K562 (cell line): Measurements from ENCODE around the gene KIF3A. TPM values are rescaled to one million over a fixed set of nuclear protein-coding genes. Genes with fewer than 3 reads are reported as not detected.

Source experiments
- ATAC-seq: fragments of 200-7000 bp; cut with Tn5 transposase; 3 replicates; pipeline ENCODE4 v1.9.1; 2020; ENCODE audit warnings: moderate library complexity
- BruUV-seq: library from RNA; stranded (reverse); fragments of 400-500 nt; replicated peaks from 2 replicates; lab custom pipeline; 2021; lab: Mats Ljungman, UMichigan
- CTCF ChIA-PET: fragments of 300-600 bp; formaldehyde crosslinking; extraction: SDS; loops from one replicate; lab custom pipeline; 2021; ENCODE audit warnings: low intra/inter-chr PET ratio; lab: Yijun Ruan, JAX
- POLR2A ChIA-PET: fragments of 300-600, 350-650 bp; sonication (Branson Sonifier 250); formaldehyde crosslinking; extraction: SDS; loops from one replicate; lab custom pipeline; 2021; ENCODE audit warnings: antibody characterized with exemption, inconsistent platforms; lab: Yijun Ruan, JAX
- DNase-seq, 4 experiments: peaks; one replicate each; pipeline versions ENCODE4 v3.0.0 to v3.0.0-alpha.2; 2011 to 2018; ENCODE audit warnings: low spot score in 3 of 4, mixed read lengths in 3 of 4; ENCODE audit errors: extremely low read depth in 1 of 4
- FAIRE-seq: peaks from 2 replicates; lab custom pipeline; 2011; peaks lifted over from hg19 to GRCh38; lab: Jason Lieb, UNC
- H2AFZ ChIP-seq: 2 replicates; pipeline ENCODE4 v1.6.0; 2011; ENCODE audit warnings: low read depth, low read length, control low read depth, inconsistent platforms
- H3K27ac ChIP-seq: fragments of 200-600 bp; 3 replicates; pipeline ENCODE4 v1.8.0; 2011; ENCODE audit warnings: low read depth, mild to moderate bottlenecking, control low read depth, inconsistent platforms, low read length, moderate library complexity, mixed read lengths; ENCODE audit errors: extremely low read depth
- H3K27me3 ChIP-seq, 2 experiments: fragments of 300-600 bp in 1 of 2; 2 replicates in 1 of 2; 3 replicates in 1 of 2; pipeline versions ENCODE4 v1.6.0 to v1.8.0; 2011; ENCODE audit warnings: inconsistent platforms in 2 of 2, low read length in 2 of 2, mild to moderate bottlenecking in 1 of 2, mixed read lengths in 1 of 2, moderate library complexity in 1 of 2; ENCODE audit not compliant: control insufficient read depth in 2 of 2, insufficient read depth in 2 of 2
- H3K36me3 ChIP-seq: fragments of 300-600 bp; 3 replicates; pipeline ENCODE4 v1.8.0; 2011; ENCODE audit warnings: mild to moderate bottlenecking, low read length, inconsistent platforms; ENCODE audit not compliant: control insufficient read depth, insufficient read depth
- H3K4me1 ChIP-seq, 2 experiments: fragments of 200-600 bp in 1 of 2; replicated peaks in 1 of 2; 2 replicates in 1 of 2; 3 replicates in 1 of 2; pipeline versions ENCODE4 v1.5.1 to v1.8.0; 2011; ENCODE audit warnings: inconsistent platforms in 2 of 2, low read length in 2 of 2, mild to moderate bottlenecking in 1 of 2, mixed read lengths in 1 of 2, moderate library complexity in 1 of 2; ENCODE audit not compliant: control insufficient read depth in 2 of 2, insufficient read depth in 2 of 2
- H3K4me2 ChIP-seq: 2 replicates; pipeline ENCODE4 v1.6.1; 2011; ENCODE audit warnings: low read length, control low read depth, inconsistent platforms, mixed read lengths; ENCODE audit not compliant: insufficient read depth
- H3K4me3 ChIP-seq: fragments of 200-600 bp; sonication (generic), shearing (Covaris generic); 2 replicates; pipeline ENCODE4 v1.5.1; 2016; ENCODE audit warnings: control low read depth, inconsistent platforms
- H3K79me2 ChIP-seq: fragments of 200-600 bp; 3 replicates; pipeline ENCODE4 v1.8.0; 2011; ENCODE audit warnings: low read length, inconsistent platforms; ENCODE audit not compliant: control insufficient read depth, insufficient read depth
- H3K9ac ChIP-seq, 2 experiments: 2 replicates each; pipeline versions ENCODE4 v1.6.0 to v1.6.1; 2011; ENCODE audit warnings: low read depth in 2 of 2, low read length in 2 of 2, control low read depth in 1 of 2, inconsistent platforms in 1 of 2, mild to moderate bottlenecking in 1 of 2, mixed read lengths in 1 of 2; ENCODE audit not compliant: insufficient read depth in 1 of 2
- H3K9me1 ChIP-seq: one replicate; pipeline ENCODE4 v1.6.0; 2011; ENCODE audit warnings: inconsistent platforms, mild to moderate bottlenecking, low read length, moderate library complexity; ENCODE audit not compliant: control insufficient read depth, insufficient read depth
- H3K9me3 ChIP-seq: replicated peaks from 2 replicates; pipeline ENCODE4 v1.5.1; 2011; ENCODE audit warnings: low read depth, low read length, inconsistent platforms; ENCODE audit not compliant: control insufficient read depth, insufficient read depth
- H4K20me1 ChIP-seq: replicated peaks from 2 replicates; pipeline ENCODE4 v1.6.1; 2011; ENCODE audit warnings: low read length, inconsistent platforms, mixed read lengths; ENCODE audit not compliant: control insufficient read depth, insufficient read depth
- JUNB ChIP-seq: fragments of 450-650 bp; formaldehyde crosslinking; conservative IDR thresholded peaks from 2 replicates; pipeline ENCODE4 v1.4.0; 2020; ENCODE audit warnings: mild to moderate bottlenecking
- LARP7 ChIP-seq: fragments of 450-650 bp; IDR thresholded peaks from 2 replicates; pipeline ENCODE4 v1.6.1; 2016
- MECOM ChIP-seq: fragments of 250-450 bp; sonication (Bioruptor Pico); IDR thresholded peaks from 2 replicates; pipeline ENCODE4 v1.8.0; 2022; ENCODE audit warnings: inconsistent platforms
- SP2 ChIP-seq: IDR thresholded peaks from 2 replicates; pipeline ENCODE4 v1.6.1; 2011; ENCODE audit warnings: mild to moderate bottlenecking, low read depth, low read length, moderate library complexity; ENCODE audit not compliant: poor library complexity, severe bottlenecking; ENCODE audit errors: extremely low read depth
- TOE1 ChIP-seq, 2 experiments: fragments of 450-650 bp in 1 of 2; sonication (generic) in 1 of 2; formaldehyde crosslinking in 1 of 2; IDR thresholded peaks; 2 replicates each; pipeline versions ENCODE4 v1.7.1 to v1.8.0; 2016 to 2022; ENCODE audit warnings: borderline replicate concordance in 2 of 2, mild to moderate bottlenecking in 2 of 2, antibody characterized with exemption in 1 of 2, inconsistent platforms in 1 of 2, low read depth in 1 of 2, missing genetic modification reagents in 1 of 2, moderate library complexity in 1 of 2
- ZNF24 ChIP-seq: fragments of 450-650 bp; IDR thresholded peaks from 2 replicates; pipeline ENCODE4 v1.6.1; 2016
- ZNF639 ChIP-seq, 2 experiments: fragments of 200-800 bp in 1 of 2; sonication (Bioruptor generic) in 1 of 2; sonication (generic) in 1 of 2; formaldehyde crosslinking in 1 of 2; IDR thresholded peaks in 1 of 2; conservative IDR thresholded peaks in 1 of 2; 2 replicates each; pipeline versions ENCODE4 v1.5.0 to v1.6.1; 2016 to 2020; ENCODE audit warnings: missing compliant biosample characterization in 1 of 2, missing genetic modification characterization in 1 of 2, missing genetic modification reagents in 1 of 2
- ZNF766 ChIP-seq: fragments of 200-800 bp; sonication (Bioruptor generic); conservative IDR thresholded peaks from 2 replicates; pipeline ENCODE4 v1.6.1; 2016; ENCODE audit warnings: missing genetic modification characterization, missing compliant biosample characterization
- WGBS: fragments of 100-300 bp; shearing (Covaris generic); methylation state at CpG from one replicate; pipeline ENCODE4 v1.1.6; 2016; ENCODE audit warnings: low coverage, mixed read lengths; ENCODE audit not compliant: insufficient coverage; ENCODE audit errors: missing lambda C conversion rate; 5-methylcytosine and 5-hydroxymethylcytosine counted together
- in situ Hi-C: fragments of 300-500 bp; cut with MboI; formaldehyde crosslinking; loops from 4 replicates; pipeline ENCODE4 v1.15.0; 2018; ENCODE audit warnings: inconsistent platforms, mixed read lengths
- intact Hi-C: fragments of 100-400 bp; cut with micrococcal nuclease; formaldehyde crosslinking; loops from 2 replicates; pipeline ENCODE4 v1.14.2; 2022
- polyA plus RNA-seq, 8 experiments: library from polyadenylated mRNA; depleted of rRNA in 4 of 8; stranded (reverse) in 5 of 8; unstranded in 3 of 8; fragments of >200 nt; fragmentation: Nextera tagmentation in 2 of 8; fragmentation: Illumina TruSeq in 1 of 8; extraction: Ambion mirVana in 2 of 8; extraction: Trizol in 1 of 8; gene quantifications; 2 replicates each; pipeline versions ENCODE4 v1.2.1 to v1.2.3, GENCODE V29; 2011 to 2014; ENCODE audit warnings: inconsistent platforms in 1 of 8, missing spikeins in 1 of 8
- total RNA-seq, 7 experiments: library from RNA; depleted of rRNA in 6 of 7; stranded (reverse); fragments of >200 nt in 6 of 7; fragmentation: Illumina TruSeq in 2 of 7; extraction: Trizol in 2 of 7; gene quantifications; 2 replicates each; pipeline versions ENCODE4 v1.2.1 to v1.2.3, GENCODE V29; 2011 to 2021; ENCODE audit warnings: low replicate concordance in 1 of 7
- TF ChIP-seq, protein P1 (sequence below), 2 experiments: IDR thresholded peaks; 2 replicates each; pipeline ENCODE4 v1.6.1; 2011; ENCODE audit warnings: borderline replicate concordance in 1 of 2, control low read depth in 1 of 2, low read depth in 1 of 2, low read length in 1 of 2, mild to moderate bottlenecking in 1 of 2, mixed read lengths in 1 of 2, moderate library complexity in 1 of 2; ENCODE audit not compliant: insufficient read depth in 1 of 2, insufficient read length in 1 of 2, poor library complexity in 1 of 2, severe bottlenecking in 1 of 2; ENCODE audit errors: extremely low read depth in 1 of 2

Gene KIF3A
- total and polyA plus RNA-seq, 9 of the 15 experiments (the other 6 are each of a cell fraction or from before 2014, with no cell fraction given): 1.5 to 7.8 (median 6.0) TPM

DNA sequence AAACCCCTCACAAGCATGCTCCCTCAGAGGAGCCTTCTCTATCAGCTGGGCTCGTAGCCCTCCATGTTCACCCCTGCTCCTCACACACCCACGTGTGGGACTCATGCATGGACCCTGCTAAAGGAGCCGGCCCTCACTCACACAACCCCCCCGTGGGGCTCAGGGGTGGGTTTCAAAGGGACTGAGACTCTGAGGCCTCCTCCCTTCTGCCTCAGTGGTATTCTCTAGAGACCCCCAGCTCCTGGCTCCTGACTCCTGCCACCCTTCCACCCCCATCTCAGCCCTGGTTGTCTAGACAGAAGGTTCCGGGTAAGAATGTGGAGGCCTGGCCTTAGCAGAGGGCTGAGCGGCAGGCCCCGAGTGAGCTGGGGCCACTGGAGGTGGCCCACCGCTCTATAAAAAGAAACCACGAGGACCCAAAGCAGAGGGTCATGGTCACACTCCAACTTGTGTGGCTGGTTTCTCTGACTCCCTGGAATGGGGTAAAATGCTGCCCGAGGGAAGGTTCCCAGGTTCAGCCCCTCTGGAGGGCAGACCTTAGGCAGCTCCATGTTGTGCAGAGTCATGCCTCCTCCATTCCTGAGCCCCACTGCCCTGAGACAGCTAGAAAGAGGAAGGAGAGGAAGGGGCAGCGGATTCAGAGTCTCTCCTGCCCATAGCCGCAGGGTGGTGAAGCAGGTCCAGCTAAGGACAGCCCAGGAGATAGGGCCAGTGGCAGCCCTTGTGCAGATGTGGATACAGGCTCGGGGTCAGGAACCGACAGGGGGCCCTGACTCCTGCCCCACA, 28.9 kb upstream of the KIF3A start:
- WGBS: 81% methylated on average over 13 of the region's 14 CpGs
- peaks cover 47% of the 10 kb centered on the region for H3K79me2 ChIP-seq
- peaks cover 82% of the 10 kb centered on the region; the same call in 2 of the 3 replicates for H3K36me3 ChIP-seq
- BruUV-seq: no TSS peak
- H3K27me3 ChIP-seq: no peaks in the 10 kb centered on the region
- peaks cover 16% of the 10 kb centered on the region for H4K20me1 ChIP-seq
- POLR2A ChIA-PET: interaction anchor here (0.7 to 3.5 kb wide), 6 partner anchors 10 to 16 kb away, joined by 3 to 22 read pairs (median 5); partner anchors contain the start of gene SEPTIN8
- no peak overlapping the region for H3K4me2 ChIP-seq
- H2AFZ ChIP-seq: no peak overlapping the region
- ATAC-seq: 0 out of 3 replicates have a peak, but pooled peaks have one; percentile 13
- CTCF ChIA-PET: no interaction called here
- intact Hi-C loops (no loop called here), in situ Hi-C loops (no loop called here)
- DNase-seq: no peak
- H3K9me1 ChIP-seq: no peaks in the 10 kb centered on the region
- peak overlapping the region in 1 of 2 experiments; percentile 52; a peak in 1 of 4 replicates for H3K9ac ChIP-seq
- no peak overlapping the region for H3K4me3 ChIP-seq
- TF ChIP-seq LARP7 (no peak), TOE1 (IDR thresholded peaks at IDR 0.05; ENCODE audit: borderline replicate concordance) (no peak), TOE1 (CRISPR knock-in tag; IDR thresholded peaks at IDR 0.05; ENCODE audit: borderline replicate concordance, low read depth) (no peak), SP2 (no peak), ZNF766 (CRISPR knock-in tag) (no peak), MECOM (CRISPR knock-in tag) (no peak), ZNF639 (CRISPR knock-in tag; conservative IDR thresholded peaks at IDR 0.05 in 1 of 2, IDR thresholded peaks at IDR 0.05 in 1 of 2) (no peak), ZNF24 (no peak), JUNB (CRISPR knock-in tag) (no peak)
- TF ChIP-seq, protein P1, sequence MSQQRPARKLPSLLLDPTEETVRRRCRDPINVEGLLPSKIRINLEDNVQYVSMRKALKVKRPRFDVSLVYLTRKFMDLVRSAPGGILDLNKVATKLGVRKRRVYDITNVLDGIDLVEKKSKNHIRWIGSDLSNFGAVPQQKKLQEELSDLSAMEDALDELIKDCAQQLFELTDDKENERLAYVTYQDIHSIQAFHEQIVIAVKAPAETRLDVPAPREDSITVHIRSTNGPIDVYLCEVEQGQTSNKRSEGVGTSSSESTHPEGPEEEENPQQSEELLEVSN (IDR thresholded peaks at IDR 0.05; ENCODE audit: borderline replicate concordance in 1 of 2, extremely low read depth in 1 of 2, insufficient read depth in 1 of 2, insufficient read length in 1 of 2, low read depth in 1 of 2, low read length in 1 of 2, poor library complexity in 1 of 2, severe bottlenecking in 1 of 2): no peak
- H3K9me3 ChIP-seq: no peaks in the 10 kb centered on the region
- H3K4me1 ChIP-seq: peaks cover 7 to 16% of the 10 kb centered on the region in 2 experiments; a peak in 3 of 5 replicates
- FAIRE-seq: no peak
- no peak overlapping the region for H3K27ac ChIP-seq
